ENCODE measurements around the gene GPR161. TPM values are rescaled to one million over a fixed set of nuclear protein-coding genes. Genes with fewer than 3 reads are reported as not detected.

The GPR161 gene
- total RNA-seq, 1 experiment from 2014 or later, result 8.4 TPM

DNA sequence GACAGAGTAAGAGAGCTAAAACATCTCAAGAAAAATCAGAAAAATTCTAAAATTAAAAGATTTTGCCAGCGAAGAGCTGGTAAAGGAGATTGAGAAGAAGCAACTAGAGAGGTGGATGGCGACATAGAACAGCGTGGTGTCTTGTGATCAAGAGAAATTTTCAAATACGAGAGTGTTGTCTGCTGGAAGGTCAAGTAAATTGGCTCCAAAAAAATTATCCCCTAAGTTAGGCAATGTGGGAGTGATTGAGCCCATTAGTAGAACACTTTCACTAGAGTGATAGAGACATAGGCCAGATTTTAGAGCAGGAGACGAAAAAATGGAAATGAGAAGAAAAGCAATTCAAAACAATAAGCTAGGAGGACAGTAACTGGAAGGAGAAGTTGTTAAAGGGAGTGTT is 105.5 kb downstream of the GPR161 start:
- H3K4me1 Mint-ChIP-seq (ENCODE audit: low read depth, unreplicated experiment), result no peaks in the 10 kb centered on the region
- H3K36me3 Mint-ChIP-seq (ENCODE audit: insufficient read depth, unreplicated experiment), result no peaks in the 10 kb centered on the region

More for the DNA sequence above, 105.5 kb downstream of the GPR161 start:
- intact Hi-C loops (cut with micrococcal nuclease; ENCODE audit: unreplicated experiment), result no loop called here
- no peak overlapping the region for H3K4me3 Mint-ChIP-seq (ENCODE audit: low read depth, unreplicated experiment)
- CTCF ChIA-PET, result no interaction called here
- DNase-seq, result no peak
- TF ChIP-seq, protein P1, sequence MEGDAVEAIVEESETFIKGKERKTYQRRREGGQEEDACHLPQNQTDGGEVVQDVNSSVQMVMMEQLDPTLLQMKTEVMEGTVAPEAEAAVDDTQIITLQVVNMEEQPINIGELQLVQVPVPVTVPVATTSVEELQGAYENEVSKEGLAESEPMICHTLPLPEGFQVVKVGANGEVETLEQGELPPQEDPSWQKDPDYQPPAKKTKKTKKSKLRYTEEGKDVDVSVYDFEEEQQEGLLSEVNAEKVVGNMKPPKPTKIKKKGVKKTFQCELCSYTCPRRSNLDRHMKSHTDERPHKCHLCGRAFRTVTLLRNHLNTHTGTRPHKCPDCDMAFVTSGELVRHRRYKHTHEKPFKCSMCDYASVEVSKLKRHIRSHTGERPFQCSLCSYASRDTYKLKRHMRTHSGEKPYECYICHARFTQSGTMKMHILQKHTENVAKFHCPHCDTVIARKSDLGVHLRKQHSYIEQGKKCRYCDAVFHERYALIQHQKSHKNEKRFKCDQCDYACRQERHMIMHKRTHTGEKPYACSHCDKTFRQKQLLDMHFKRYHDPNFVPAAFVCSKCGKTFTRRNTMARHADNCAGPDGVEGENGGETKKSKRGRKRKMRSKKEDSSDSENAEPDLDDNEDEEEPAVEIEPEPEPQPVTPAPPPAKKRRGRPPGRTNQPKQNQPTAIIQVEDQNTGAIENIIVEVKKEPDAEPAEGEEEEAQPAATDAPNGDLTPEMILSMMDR (IDR thresholded peaks at IDR 0.05; ENCODE audit: unreplicated experiment), result no peak
- H3K9me3 Mint-ChIP-seq (ENCODE audit: low read depth, unreplicated experiment), result no peaks in the 10 kb centered on the region
- H3K27me3 Mint-ChIP-seq (ENCODE audit: unreplicated experiment), result no peaks in the 10 kb centered on the region
- no TSS peak for BruUV-seq (replicated peaks)
- no peak overlapping the region for H3K27ac Mint-ChIP-seq (ENCODE audit: unreplicated experiment)

Other genes starting within 250 kb of the GPR161 start
- gene ADCY10, start 222.8 kb downstream of the GPR161 start, total RNA-seq (2022), result 0.31 and 0.91 TPM in 2 replicates
- gene DCAF6, start 200.2 kb downstream of the GPR161 start, total RNA-seq (2022), result 64.0 and 69.1 TPM in 2 replicates
- 124 and 126 TPM in 2 replicates for gene MPC2, start 199.9 kb downstream of the GPR161 start, total RNA-seq (2022)
- gene TIPRL, start 42.0 kb upstream of the GPR161 start, total RNA-seq (2022), result 36.6 and 41.6 TPM in 2 replicates
- 88.2 and 98.3 TPM in 2 replicates for gene SFT2D2, start 89.1 kb upstream of the GPR161 start, total RNA-seq (2022)
- 3.3 and 3.5 TPM in 2 replicates for gene TBX19, start 143.9 kb upstream of the GPR161 start, total RNA-seq (2022)